Heart left ventricle (tissue), 16 donors: ENCODE results near the gene CCDC50. TPM values are rescaled to one million over a fixed set of nuclear protein-coding genes. Genes with fewer than 3 reads are reported as not detected.

Experiments
- ATAC-seq, 4 donors: fragments of 200-7000 bp; cut with Tn5 transposase; one replicate each; pipeline ENCODE4 v1.9.1; 2020 to 2022; ENCODE audit warnings: moderate library complexity in 4 of 4, mild to moderate bottlenecking in 3 of 4, moderate number of reproducible peaks in 1 of 4
- DNase-seq, 5 donors: peaks; one replicate each; pipeline ENCODE4 v3.0.0-alpha.2; 2020
- H3K27ac ChIP-seq, 12 donors: fragments of 200-600 bp; sonication (generic) in 4 of 12; one replicate each; pipeline versions ENCODE4 v1.5.0 to v1.8.0; 2016 to 2022; ENCODE audit warnings: mild to moderate bottlenecking in 2 of 12
- H3K27me3 ChIP-seq, 9 donors: fragments of 200-600 bp; sonication (generic) in 2 of 9; one replicate each; pipeline versions ENCODE4 v1.5.1 to v1.8.0; 2016 to 2022; ENCODE audit warnings: mild to moderate bottlenecking in 3 of 9
- H3K36me3 ChIP-seq, 9 donors: fragments of 200-600 bp; sonication (generic) in 2 of 9; one replicate each; pipeline versions ENCODE4 v1.5.0 to v1.8.0; 2018 to 2022; ENCODE audit warnings: mild to moderate bottlenecking in 2 of 9
- H3K4me1 ChIP-seq, 12 donors: fragments of 200-600 bp; sonication (generic) in 4 of 12; one replicate each; pipeline versions ENCODE4 v1.5.0 to v1.8.0; 2016 to 2022; ENCODE audit warnings: mild to moderate bottlenecking in 3 of 12
- H3K4me3 ChIP-seq, 12 donors: fragments of 200-600 bp; sonication (generic) in 4 of 12; one replicate each; pipeline versions ENCODE4 v1.5.0 to v1.8.0; 2017 to 2022; ENCODE audit warnings: mild to moderate bottlenecking in 9 of 12, moderate library complexity in 4 of 12
- H3K9me3 ChIP-seq, 12 donors: fragments of 200-600 bp; sonication (generic) in 4 of 12; one replicate each; pipeline versions ENCODE4 v1.5.0 to v1.8.0; 2016 to 2022; ENCODE audit warnings: mild to moderate bottlenecking in 1 of 12
- CTCF ChIP-seq, 12 donors: fragments of 200-600 bp; sonication (generic) in 4 of 12; IDR thresholded peaks; one replicate each; pipeline versions ENCODE4 v1.5.0 to v1.8.0; 2018 to 2022; ENCODE audit warnings: antibody characterized with exemption in 12 of 12, mild to moderate bottlenecking in 5 of 12
- POLR2A ChIP-seq, 2 donors: fragments of 450-650 bp; IDR thresholded peaks; one replicate each; pipeline ENCODE4 v1.6.1; 2017; ENCODE audit warnings: antibody characterized with exemption in 2 of 2, mild to moderate bottlenecking in 2 of 2, moderate library complexity in 2 of 2
- WGBS, 4 donors: extraction: QIAGEN DNeasy Blood & Tissue Kit in 2 of 4; methylation state at CpG; one replicate each; pipeline versions ENCODE4 v1.1.5 to v1.1.7; 2013 to 2018; 5-methylcytosine and 5-hydroxymethylcytosine counted together
- intact Hi-C, 10 donors: fragments of 100-400 bp; cut with DNase I; formaldehyde crosslinking; loops; one replicate each; pipeline versions ENCODE4 v1.11.1 to v1.14.2; 2022
- polyA plus RNA-seq, 2 donors: library from polyadenylated mRNA; stranded (reverse); fragments of 200-250 nt; gene quantifications; one replicate each; pipeline ENCODE4 v1.2.3, GENCODE V29; 2013
- total RNA-seq, 9 donors: library from RNA; depleted of rRNA in 2 of 9; stranded (reverse); fragments of >200 nt in 2 of 9; fragmentation: NEBNext Ultra II Directional in 3 of 9; extraction: Animal tissue kit (Norgen Biotek cat#: 25700) in 3 of 9; gene quantifications; one replicate each; pipeline versions ENCODE4 v1.1.0 to v1.2.4, GENCODE V29; 2016 to 2023
- donor health status: ischemic (EF 13 %, LVEDD 7.1; RV severe dilation, severe dysfunction).
- donor health status: healthy with polysubstance abuse.
- donor health status: DM: no; HTN: yes; CAD: no.
- donor health status: DM: no; HTN: no; CAD: no.
- donor health status: ischemic (EF 25% LVEDD 6.9; RV normal size, moderate dysfunction).
- donor health status: ischemic (EF 25% LVEDD 5.7; RV mildly dilated, moderate dysfunction).
- donor health status: healthy.
- donor health status: DM: yes; HTN: yes; CAD: no.
- donor health status: ischemic (EF 35%, LVEDD 5.7; RV mildly dilated, moderate dysfunction).
- donor health status: nonischemic (EF 11% LVEDD 7.7; RV severe dilation, severe dysfunction).
- donor health status: DM: yes; HTN: yes; CAD: no.
- donor health status: PGD.
- donor health status: ischemic (EF 29% LVEDD 5.4; RV normal size, mild dysfunction).
- donor health status: nonischemic (EF 23%, LVEDD 6.1; RV moderate dilation, normal function).

The CCDC50 gene
- total and polyA plus RNA-seq, 11 donors = 16.1 to 75.7 (median 54.2) TPM

DNA sequence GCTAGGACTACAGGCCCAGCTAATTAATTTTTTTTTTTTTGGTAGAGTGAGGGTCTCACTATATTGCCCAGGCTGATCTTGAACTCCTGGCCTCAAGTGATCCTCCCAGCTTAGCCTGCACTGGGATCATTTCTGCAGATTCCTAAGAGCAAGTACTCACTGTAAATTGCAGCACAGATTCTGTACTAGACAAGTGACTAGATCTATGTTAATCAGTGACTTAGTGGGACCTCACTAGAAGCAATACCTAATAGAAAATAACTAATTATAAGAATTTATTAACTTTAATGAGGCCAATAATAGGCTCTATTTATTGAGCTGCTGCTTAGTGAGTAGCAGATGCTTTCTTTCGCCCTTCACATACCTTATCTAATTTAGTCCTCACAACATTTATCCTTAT is 11.8 kb downstream of the CCDC50 start:
- Histone ChIP-seq H3K9me3 (no peaks in the 10 kb centered on the region), H3K4me1 (peaks cover 0 to 97% (median 79%) of the 10 kb centered on the region in 12 donors), H3K36me3 (no peaks in the 10 kb centered on the region), H3K4me3 (no peak overlapping the region), H3K27me3 (no peaks in the 10 kb centered on the region), H3K27ac (no peak overlapping the region)
- DNase-seq (no peak), ATAC-seq (no peak)
- intact Hi-C loops = no loop called here
- WGBS, 4 donors = 97 to 100% (median 98%) methylated on average over 1 of the region's 1 CpG
- TF ChIP-seq POLR2A (IDR thresholded peaks at IDR 0.05) (no peak), CTCF (IDR thresholded peaks at IDR 0.05) (no peak)

GRCh38 chr3:191342006-191342405 is 12.8 kb downstream of the CCDC50 start:
- H3K4me1 ChIP-seq = peaks cover 0 to 97% (median 82%) of the 10 kb centered on the region in 12 donors
- no peaks in the 10 kb centered on the region for H3K27me3 ChIP-seq
- H3K27ac ChIP-seq = peak overlapping the region in 1 of 12 donors; percentile 7
- intact Hi-C loops = no loop called here
- H3K36me3 ChIP-seq = no peaks in the 10 kb centered on the region
- no peaks in the 10 kb centered on the region for H3K9me3 ChIP-seq
- DNase-seq = no peak
- TF ChIP-seq POLR2A (IDR thresholded peaks at IDR 0.05) (no peak), CTCF (IDR thresholded peaks at IDR 0.05) (no peak)
- ATAC-seq = no peak
- H3K4me3 ChIP-seq = no peak overlapping the region
- 66 to 82% (median 73%) methylated on average over 2 of the region's 2 CpGs for WGBS, 4 donors

DNA sequence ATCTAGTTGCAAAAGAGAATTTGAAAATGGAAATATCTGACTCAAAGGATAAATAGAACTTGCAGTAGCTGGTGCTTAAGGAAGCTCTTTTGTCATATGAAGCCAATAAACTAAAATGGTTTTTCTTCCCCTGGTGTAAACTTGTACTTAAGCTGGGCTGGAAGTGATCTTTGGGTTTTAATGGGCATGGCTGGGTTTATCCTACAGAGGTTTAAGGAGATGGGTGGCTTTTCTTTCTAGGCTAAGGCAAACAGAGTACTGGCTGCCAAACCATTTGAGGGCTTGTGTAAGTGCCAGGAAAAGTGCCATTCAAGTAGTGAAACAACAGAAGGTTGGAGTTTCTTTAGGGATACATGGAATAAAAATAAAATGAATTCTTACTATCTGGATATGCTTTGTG is 13.2 kb downstream of the CCDC50 start:
- no peaks in the 10 kb centered on the region for H3K36me3 ChIP-seq
- no peak overlapping the region for H3K4me3 ChIP-seq
- peaks cover 0 to 97% (median 79%) of the 10 kb centered on the region in 12 donors for H3K4me1 ChIP-seq
- DNase-seq (no peak), ATAC-seq (no peak)
- no peaks in the 10 kb centered on the region for H3K9me3 ChIP-seq
- H3K27ac ChIP-seq = peak overlapping the region in 1 of 12 donors; percentile 7
- H3K27me3 ChIP-seq = no peaks in the 10 kb centered on the region
- intact Hi-C loops = no loop called here
- TF ChIP-seq POLR2A (IDR thresholded peaks at IDR 0.05) (no peak), CTCF (IDR thresholded peaks at IDR 0.05) (no peak)

DNA sequence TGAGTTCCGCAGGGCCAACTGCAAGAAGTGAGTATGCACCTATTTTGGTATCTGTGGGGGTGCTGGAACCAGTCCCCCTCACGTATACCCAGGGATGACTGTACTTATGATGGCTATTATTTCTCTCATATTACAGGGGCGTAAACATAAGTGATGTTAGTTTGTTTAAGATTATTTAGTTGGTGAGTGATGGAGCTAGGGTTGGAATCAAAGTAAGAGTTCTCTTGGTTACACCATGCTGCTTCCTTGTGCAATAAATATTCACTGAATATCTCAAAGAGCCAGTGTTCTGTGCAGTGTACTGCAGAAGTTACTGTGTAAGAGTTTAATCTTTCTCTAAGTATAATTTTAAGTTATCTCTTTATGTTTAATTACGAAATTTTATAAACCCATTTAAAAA is 13.9 kb downstream of the CCDC50 start:
- no peak for DNase-seq
- 77 to 86% (median 80%) methylated on average over 4 of the region's 4 CpGs for WGBS, 4 donors
- intact Hi-C loops = no loop called here
- Histone ChIP-seq H3K9me3 (no peaks in the 10 kb centered on the region), H3K27ac (no peak overlapping the region), H3K4me1 (peaks cover 0 to 97% (median 75%) of the 10 kb centered on the region in 12 donors), H3K36me3 (no peaks in the 10 kb centered on the region), H3K27me3 (no peaks in the 10 kb centered on the region), H3K4me3 (no peak overlapping the region)
- TF ChIP-seq POLR2A (IDR thresholded peaks at IDR 0.05) (no peak), CTCF (IDR thresholded peaks at IDR 0.05) (no peak)
- ATAC-seq = peak in 1 of 4 donors; percentile 18
